Body of pancreas (tissue), 4 donors: ENCODE measurements around the gene CFAP68.

Experiments used
- POLR2A ChIP-seq, 3 donors: fragments of 450-650 bp; IDR thresholded peaks; one replicate each; pipeline ENCODE4 v1.6.1; 2016; ENCODE audit warnings: antibody characterized with exemption in 3 of 3, mild to moderate bottlenecking in 2 of 3
- TF ChIP-seq, protein P1 (sequence below), 7 experiments: fragments of 450-650 bp in 4 of 7; fragments of 200-600 bp in 3 of 7; sonication (generic) in 3 of 7; IDR thresholded peaks; one replicate each; pipeline ENCODE4 v1.5.1; 2016 to 2019; ENCODE audit warnings: antibody characterized with exemption in 7 of 7

DNA sequence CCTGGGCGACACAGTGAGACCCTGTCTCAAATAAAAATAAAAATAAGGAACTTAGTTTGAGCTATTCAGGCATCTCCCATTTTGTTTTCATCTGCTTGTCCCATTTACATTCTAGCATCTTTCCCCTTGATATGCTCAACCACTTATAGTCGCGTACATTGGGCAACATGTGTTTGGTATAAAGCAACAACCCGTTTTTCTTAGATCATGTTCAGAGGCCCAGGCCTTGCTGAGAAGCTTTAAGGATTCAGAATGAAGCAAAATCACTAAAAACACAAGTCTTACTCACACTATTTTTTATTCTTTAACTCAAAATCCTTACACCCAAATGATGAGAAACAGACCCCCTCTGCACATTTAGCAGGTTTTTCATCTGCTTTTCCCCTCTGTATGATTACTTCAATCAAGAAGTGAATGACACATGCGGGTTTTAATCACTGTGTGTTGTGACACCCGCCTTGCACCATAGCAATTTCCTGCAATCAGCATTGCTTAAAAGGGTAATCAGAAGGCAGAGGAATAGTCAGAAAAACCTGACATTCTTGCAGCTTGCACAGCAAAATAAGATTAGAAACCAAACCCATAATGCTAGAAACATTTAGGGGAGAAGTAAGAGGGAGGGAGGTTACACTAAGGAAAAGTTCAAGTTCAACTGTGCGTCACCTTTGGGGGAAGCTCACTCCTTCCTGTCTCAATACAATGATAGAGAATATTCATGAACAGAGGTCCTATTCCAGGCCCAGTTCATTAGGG lies 33.9 kb upstream of the CFAP68 start:
- TF ChIP-seq, protein P1, sequence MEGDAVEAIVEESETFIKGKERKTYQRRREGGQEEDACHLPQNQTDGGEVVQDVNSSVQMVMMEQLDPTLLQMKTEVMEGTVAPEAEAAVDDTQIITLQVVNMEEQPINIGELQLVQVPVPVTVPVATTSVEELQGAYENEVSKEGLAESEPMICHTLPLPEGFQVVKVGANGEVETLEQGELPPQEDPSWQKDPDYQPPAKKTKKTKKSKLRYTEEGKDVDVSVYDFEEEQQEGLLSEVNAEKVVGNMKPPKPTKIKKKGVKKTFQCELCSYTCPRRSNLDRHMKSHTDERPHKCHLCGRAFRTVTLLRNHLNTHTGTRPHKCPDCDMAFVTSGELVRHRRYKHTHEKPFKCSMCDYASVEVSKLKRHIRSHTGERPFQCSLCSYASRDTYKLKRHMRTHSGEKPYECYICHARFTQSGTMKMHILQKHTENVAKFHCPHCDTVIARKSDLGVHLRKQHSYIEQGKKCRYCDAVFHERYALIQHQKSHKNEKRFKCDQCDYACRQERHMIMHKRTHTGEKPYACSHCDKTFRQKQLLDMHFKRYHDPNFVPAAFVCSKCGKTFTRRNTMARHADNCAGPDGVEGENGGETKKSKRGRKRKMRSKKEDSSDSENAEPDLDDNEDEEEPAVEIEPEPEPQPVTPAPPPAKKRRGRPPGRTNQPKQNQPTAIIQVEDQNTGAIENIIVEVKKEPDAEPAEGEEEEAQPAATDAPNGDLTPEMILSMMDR (IDR thresholded peaks at IDR 0.05): no peak
- TF ChIP-seq POLR2A (IDR thresholded peaks at IDR 0.05): no peak
